GM21529 (cell line): ENCODE measurements around the gene FAR2.
"Not testable (repeated sequence)": the region's sequence is repeated elsewhere in the genome, so short reads cannot be mapped to it uniquely, and the experiment has no call there.

Experiments
- ATAC-seq: cut with Tn5 transposase; IDR thresholded peaks from one replicate; pipeline ENCODE4 v1.9.1; 2021; ENCODE audit not compliant: unreplicated experiment

The FAR2 gene

GRCh38 chr12:29148911-29149690 is at the start of gene FAR2:
FAR2 (plus strand) TSS chr12:29149278; CDS start chr12:29270450, 121,172 bp downstream.
- ATAC-seq = peak; percentile 39

- ATAC-seq = no peak
Observed at GRCh38 chr12:29102741-29103140, 46.3 kb upstream of the FAR2 start.

- ATAC-seq = peak; percentile 99
Observed at GRCh38 chr12:29103539-29103974, 45.5 kb upstream of the FAR2 start.

GRCh38 chr12:29104516-29104915 is 44.6 kb upstream of the FAR2 start:
- no peak for ATAC-seq

GRCh38 chr12:29110506-29111442 is 38.3 kb upstream of the FAR2 start:
- ATAC-seq = peak; percentile 67

GRCh38 chr12:29113101-29113500 is 36.0 kb upstream of the FAR2 start:
- no peak for ATAC-seq

GRCh38 chr12:29116414-29116813 is 32.7 kb upstream of the FAR2 start:
- no peak for ATAC-seq

- ATAC-seq = no peak
Observed at GRCh38 chr12:29131539-29131938, 17.5 kb upstream of the FAR2 start.

GRCh38 chr12:29132316-29132715 is 16.8 kb upstream of the FAR2 start:
- no peak for ATAC-seq

GRCh38 chr12:29133181-29133580 is 15.9 kb upstream of the FAR2 start:
- ATAC-seq = no peak

GRCh38 chr12:29133680-29134079 is 15.4 kb upstream of the FAR2 start:
- ATAC-seq = no peak

- ATAC-seq = not testable (repeated sequence)
Observed at GRCh38 chr12:29138256-29138655, 10.8 kb upstream of the FAR2 start.

GRCh38 chr12:29138855-29139254 is 10.2 kb upstream of the FAR2 start:
- ATAC-seq = not testable (repeated sequence)

GRCh38 chr12:29145372-29146170 is 3.5 kb upstream of the FAR2 start:
- no peak for ATAC-seq

- no peak for ATAC-seq
Observed at GRCh38 chr12:29146196-29146595, 2.9 kb upstream of the FAR2 start.

- ATAC-seq = no peak
Observed at GRCh38 chr12:29147731-29148595, 1.1 kb upstream of the FAR2 start.

- no peak for ATAC-seq
Observed at GRCh38 chr12:29148596-29148910, 525 bp upstream of the FAR2 start.

- ATAC-seq = no peak
Observed at GRCh38 chr12:29149691-29150281, 708 bp downstream of the FAR2 start.

- ATAC-seq = no peak
Observed at GRCh38 chr12:29150462-29150861, 1.4 kb downstream of the FAR2 start.
